ENCODE measurements around the gene MCC.

GRCh38 chr5:113450462-113450861 lies 37.8 kb downstream of the MCC start:
- TF ChIP-seq EZH2 (IDR thresholded peaks at IDR 0.05; ENCODE audit: insufficient read depth, poor library complexity, severe bottlenecking) (no peak), EZH2phosphoT487 (IDR thresholded peaks at IDR 0.05; ENCODE audit: insufficient read depth, low read depth) (no peak)
